Endodermal cell (in vitro differentiated cells): ENCODE measurements around the gene HIP1. TPM values are rescaled to one million over a fixed set of nuclear protein-coding genes. Genes with fewer than 3 reads are reported as not detected.

ENCODE experiments used
- DNase-seq: peaks from one replicate; pipeline ENCODE4 v3.0.0-alpha.2; 2017
- H3K27ac ChIP-seq: 2 replicates; pipeline ENCODE4 v1.5.1; 2013; ENCODE audit warnings: mild to moderate bottlenecking, low read depth, low read length, moderate library complexity
- H3K27me3 ChIP-seq: 2 replicates; pipeline ENCODE4 v1.6.1; 2013; ENCODE audit warnings: mild to moderate bottlenecking, low read length, moderate library complexity; ENCODE audit not compliant: insufficient read depth, control insufficient read depth, poor library complexity, severe bottlenecking
- H3K36me3 ChIP-seq: 2 replicates; pipeline ENCODE4 v1.7.0; 2013; ENCODE audit warnings: mild to moderate bottlenecking, low read length, moderate library complexity; ENCODE audit not compliant: control insufficient read depth, insufficient read depth
- H3K4me1 ChIP-seq: one replicate; pipeline ENCODE4 v1.7.0; 2013; ENCODE audit warnings: low read length; ENCODE audit not compliant: control insufficient read depth, insufficient read depth
- H3K4me3 ChIP-seq: 2 replicates; pipeline ENCODE4 v1.5.1; 2013; ENCODE audit warnings: mild to moderate bottlenecking, low read length, moderate library complexity
- H3K9ac ChIP-seq: 2 replicates; pipeline ENCODE4 v1.6.1; 2013; ENCODE audit warnings: mild to moderate bottlenecking, low read length, moderate library complexity; ENCODE audit not compliant: poor library complexity, severe bottlenecking; ENCODE audit errors: extremely low read depth
- H3K9me3 ChIP-seq: 2 replicates; pipeline ENCODE4 v1.6.1; 2013; ENCODE audit warnings: mild to moderate bottlenecking, low read length, moderate library complexity; ENCODE audit not compliant: control insufficient read depth
- H3K27ac Mint-ChIP-seq: 2 replicates; pipeline ENCODE4 v1.8.0; 2020; ENCODE audit warnings: mixed read lengths
- H3K27me3 Mint-ChIP-seq: 2 replicates; pipeline ENCODE4 v1.8.0; 2021; ENCODE audit warnings: mild to moderate bottlenecking, mixed read lengths; ENCODE audit not compliant: insufficient read depth
- H3K36me3 Mint-ChIP-seq: 2 replicates; pipeline ENCODE4 v1.8.0; 2020; ENCODE audit warnings: low read depth, mixed read lengths
- H3K4me1 Mint-ChIP-seq: 2 replicates; pipeline ENCODE4 v1.8.0; 2020; ENCODE audit warnings: mixed read lengths
- H3K4me3 Mint-ChIP-seq: 2 replicates; pipeline ENCODE4 v1.8.0; 2020; ENCODE audit warnings: mild to moderate bottlenecking, moderate library complexity, mixed read lengths
- H3K9me3 Mint-ChIP-seq: 2 replicates; pipeline ENCODE4 v1.8.0; 2020; ENCODE audit warnings: mild to moderate bottlenecking, mixed read lengths
- WGBS, 2 experiments: methylation state at CpG; one replicate each; pipeline versions ENCODE4 v1.1.5 to v1.1.7; 2013; ENCODE audit warnings: missing lambda C conversion rate in 2 of 2, mixed read lengths in 1 of 2; ENCODE audit not compliant: insufficient coverage in 1 of 2, insufficient read length in 1 of 2; 5-methylcytosine and 5-hydroxymethylcytosine counted together
- total RNA-seq, 2 donors: library from RNA; stranded (reverse); fragmentation: NEBNext Ultra II Directional in 1 of 2; extraction: Animal tissue kit (Norgen Biotek cat#: 25700) in 1 of 2; gene quantifications; 2 replicates in 1 of 2; 3 replicates in 1 of 2; pipeline ENCODE4 v1.2.1, GENCODE V29; 2021
- TF ChIP-seq, protein P1 (sequence below): fragments of 200-600 bp; sonication (generic); conservative IDR thresholded peaks from 2 replicates; pipeline ENCODE4 v1.5.0; 2021; ENCODE audit warnings: antibody characterized with exemption, mild to moderate bottlenecking

The HIP1 gene
- total RNA-seq, 2 donors from 2014 or later = 64.7 to 70.0 TPM

DNA sequence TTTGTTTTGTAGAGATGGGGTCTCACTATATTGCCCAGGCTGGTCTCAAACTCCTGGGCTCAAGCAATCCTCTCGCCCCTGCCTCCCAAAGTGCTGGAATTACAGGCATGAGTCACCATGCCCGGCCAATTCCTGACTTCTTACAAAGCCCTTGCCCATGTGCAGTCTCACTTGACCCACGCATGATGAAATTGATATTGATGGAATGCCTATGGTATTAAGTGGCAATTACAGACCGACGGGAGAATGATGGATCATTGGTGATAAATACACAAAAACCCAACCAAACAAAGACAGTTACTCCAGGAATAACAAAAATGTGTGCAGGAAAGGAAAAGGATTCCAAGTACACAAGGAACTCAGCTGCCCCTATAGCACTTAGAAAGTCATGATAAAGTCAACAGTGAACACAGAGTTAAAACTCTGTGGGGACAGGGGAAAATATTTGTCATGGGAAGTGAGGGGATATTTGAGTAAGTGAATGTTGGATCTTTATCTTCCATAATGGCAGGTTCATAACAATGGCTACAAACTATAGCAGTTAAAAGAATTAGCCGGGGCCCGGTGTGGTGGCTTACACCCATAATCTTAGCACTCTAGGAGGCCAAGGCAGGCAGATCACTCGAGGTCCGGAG lies 21.6 kb downstream of the HIP1 start:
- H3K4me3 Mint-ChIP-seq = no peak overlapping the region
- H3K36me3 Mint-ChIP-seq = peaks cover 6% of the 10 kb centered on the region

DNA sequence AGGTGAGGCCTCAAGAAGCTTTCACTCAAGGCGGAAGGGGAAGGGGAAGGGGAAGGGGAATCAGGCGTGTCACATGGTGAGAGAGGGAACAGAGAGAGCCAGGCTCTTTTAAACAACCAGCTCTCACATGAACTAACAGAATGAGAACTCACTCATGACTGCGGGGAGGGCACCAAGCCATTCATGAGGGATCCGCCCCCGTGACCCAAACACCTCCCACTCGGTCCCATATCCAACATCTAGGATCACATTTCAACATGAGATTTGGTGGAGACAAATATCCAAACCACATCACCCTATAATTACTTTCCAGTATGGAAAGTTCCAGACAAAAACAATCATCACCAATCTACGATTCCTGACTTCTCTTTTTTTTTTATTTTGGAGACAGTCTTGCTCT lies 22.9 kb downstream of the HIP1 start:
- WGBS, 2 experiments = 93% methylated on average over 5 to 7 of the region's 7 CpGs
- Histone ChIP-seq H3K4me3 (no peak overlapping the region), H3K36me3 (no peaks in the 10 kb centered on the region), H3K4me1 (no peaks in the 10 kb centered on the region), H3K27ac (no peak overlapping the region), H3K9me3 (peaks cover under 1% of the 10 kb centered on the region), H3K27me3 (no peaks in the 10 kb centered on the region), H3K9ac (no peak overlapping the region)
- no peak for DNase-seq
- Mint-ChIP-seq H3K4me3 (no peak overlapping the region), H3K36me3 (peaks cover 6% of the 10 kb centered on the region), H3K9me3 (peaks cover 3% of the 10 kb centered on the region), H3K4me1 (peaks cover 6% of the 10 kb centered on the region), H3K27me3 (no peaks in the 10 kb centered on the region), H3K27ac (no peak overlapping the region)
- TF ChIP-seq, protein P1, sequence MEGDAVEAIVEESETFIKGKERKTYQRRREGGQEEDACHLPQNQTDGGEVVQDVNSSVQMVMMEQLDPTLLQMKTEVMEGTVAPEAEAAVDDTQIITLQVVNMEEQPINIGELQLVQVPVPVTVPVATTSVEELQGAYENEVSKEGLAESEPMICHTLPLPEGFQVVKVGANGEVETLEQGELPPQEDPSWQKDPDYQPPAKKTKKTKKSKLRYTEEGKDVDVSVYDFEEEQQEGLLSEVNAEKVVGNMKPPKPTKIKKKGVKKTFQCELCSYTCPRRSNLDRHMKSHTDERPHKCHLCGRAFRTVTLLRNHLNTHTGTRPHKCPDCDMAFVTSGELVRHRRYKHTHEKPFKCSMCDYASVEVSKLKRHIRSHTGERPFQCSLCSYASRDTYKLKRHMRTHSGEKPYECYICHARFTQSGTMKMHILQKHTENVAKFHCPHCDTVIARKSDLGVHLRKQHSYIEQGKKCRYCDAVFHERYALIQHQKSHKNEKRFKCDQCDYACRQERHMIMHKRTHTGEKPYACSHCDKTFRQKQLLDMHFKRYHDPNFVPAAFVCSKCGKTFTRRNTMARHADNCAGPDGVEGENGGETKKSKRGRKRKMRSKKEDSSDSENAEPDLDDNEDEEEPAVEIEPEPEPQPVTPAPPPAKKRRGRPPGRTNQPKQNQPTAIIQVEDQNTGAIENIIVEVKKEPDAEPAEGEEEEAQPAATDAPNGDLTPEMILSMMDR = no peak

More for the DNA sequence above, 21.6 kb downstream of the HIP1 start:
- H3K27me3 ChIP-seq = no peaks in the 10 kb centered on the region
- no peaks in the 10 kb centered on the region for H3K4me1 ChIP-seq
- Mint-ChIP-seq H3K27me3 (no peaks in the 10 kb centered on the region), H3K9me3 (peaks cover 2% of the 10 kb centered on the region), H3K4me1 (peaks cover under 1% of the 10 kb centered on the region), H3K27ac (peak overlapping the region; percentile 17)
- no peaks in the 10 kb centered on the region for H3K36me3 ChIP-seq
- DNase-seq = no peak
- no peak overlapping the region for H3K9ac ChIP-seq
- no peak overlapping the region for H3K4me3 ChIP-seq
- no peaks in the 10 kb centered on the region for H3K9me3 ChIP-seq
- 84 to 96% methylated on average over 6 to 7 of the region's 9 CpGs for WGBS, 2 experiments
- TF ChIP-seq, protein P1 = no peak
- no peak overlapping the region for H3K27ac ChIP-seq

DNA sequence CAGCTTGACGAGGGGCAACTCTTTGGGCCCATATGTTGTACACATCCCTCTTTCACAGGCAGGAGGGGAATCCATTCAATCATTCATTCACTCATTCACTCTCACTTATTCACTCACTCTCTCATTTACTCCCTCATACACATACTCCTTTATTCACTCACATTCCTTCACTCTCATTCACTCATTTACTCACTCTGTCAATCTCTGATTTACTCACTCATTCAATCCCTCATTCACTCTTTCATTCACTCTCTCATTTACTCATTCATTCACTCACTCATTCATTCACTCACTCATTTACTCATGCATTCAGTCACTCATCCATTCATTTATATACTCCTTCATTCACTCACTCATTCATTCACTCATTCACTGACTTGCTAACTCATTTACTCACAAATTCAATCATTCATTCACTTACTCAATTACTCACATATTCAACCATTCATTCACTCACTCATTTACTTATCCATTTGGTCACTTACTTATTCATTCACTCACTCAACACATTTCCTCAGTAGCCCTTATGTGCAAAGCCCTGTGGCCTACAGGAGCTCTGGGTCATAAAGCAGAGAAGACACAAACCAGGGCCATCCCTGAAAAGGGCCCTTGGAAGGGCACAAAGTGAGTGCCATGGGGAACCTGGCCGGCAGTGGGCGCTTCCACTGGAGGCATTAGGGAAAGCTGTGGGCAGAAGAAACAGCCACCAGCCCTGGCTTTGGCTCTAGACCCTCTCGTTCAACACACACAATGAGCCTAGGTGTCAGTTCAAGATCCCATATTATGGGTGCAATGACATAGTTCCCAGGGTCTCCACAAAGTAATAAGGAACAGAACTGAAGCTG lies 26.0 kb downstream of the HIP1 start:
- Histone ChIP-seq H3K9me3 (peaks cover 27% of the 10 kb centered on the region), H3K4me1 (no peaks in the 10 kb centered on the region), H3K36me3 (no peaks in the 10 kb centered on the region), H3K4me3 (no peak overlapping the region), H3K27ac (no peak overlapping the region), H3K27me3 (no peaks in the 10 kb centered on the region), H3K9ac (no peak overlapping the region)
- peaks cover 29% of the 10 kb centered on the region for H3K9me3 Mint-ChIP-seq
- H3K27me3 Mint-ChIP-seq = no peaks in the 10 kb centered on the region
- peaks cover 6% of the 10 kb centered on the region for H3K4me1 Mint-ChIP-seq
- no peak overlapping the region for H3K27ac Mint-ChIP-seq
- peak; percentile 76 for DNase-seq
- H3K4me3 Mint-ChIP-seq = no peak overlapping the region
- peaks cover 10% of the 10 kb centered on the region for H3K36me3 Mint-ChIP-seq
- TF ChIP-seq, protein P1 = peak; percentile 70
- WGBS, 2 experiments = 81 to 86% methylated on average over 3 to 4 of the region's 4 CpGs
